ENCODE results near the gene POLD4.

POLD4 gene

GRCh38 chr11:67303132-67303834 lies 50.1 kb downstream of the POLD4 start, which contains the start of gene SSH3:
TSS of gene SSH3 (plus strand) at chr11:67303530. CDS start at chr11:67303626, 96 bp downstream.
- DNase-seq (ENCODE audit: low read depth in 2 of 3, low spot score in 1 of 3): no peak

DNA sequence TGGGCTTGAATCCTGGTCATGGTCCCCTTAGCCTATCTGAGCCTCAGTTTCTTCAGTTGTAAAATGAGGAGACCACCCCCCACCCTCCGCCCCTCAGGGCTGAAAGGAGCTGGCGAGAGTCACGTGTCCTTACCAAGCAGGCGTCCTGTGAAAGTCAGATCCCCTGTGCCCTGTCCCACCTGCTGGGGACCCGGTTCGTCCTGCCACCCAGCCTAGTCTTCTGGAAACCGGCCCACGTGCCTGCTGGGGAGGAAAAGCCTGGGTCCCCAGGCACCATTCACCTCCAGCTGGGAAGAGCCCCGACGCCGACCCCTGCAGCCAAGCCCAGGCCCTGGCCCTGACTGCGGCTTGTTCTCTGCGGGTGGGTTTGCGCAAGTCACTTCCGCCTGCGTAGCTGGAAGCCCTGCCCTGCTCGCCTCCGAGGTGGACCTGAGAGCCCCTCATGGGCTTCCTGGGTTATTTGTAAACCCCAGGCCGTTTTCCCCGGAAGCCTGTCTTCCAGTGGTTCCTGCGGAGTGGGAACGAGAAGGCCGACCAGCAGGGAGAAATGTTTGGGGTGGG lies 50.7 kb downstream of the POLD4 start:
- DNase-seq (ENCODE audit: low read depth in 2 of 3, low spot score in 1 of 3): no peak

- DNase-seq (ENCODE audit: low read depth in 2 of 3, low spot score in 1 of 3): no peak
Measured at GRCh38 chr11:67301951-67302516, 51.3 kb downstream of the POLD4 start.

DNA sequence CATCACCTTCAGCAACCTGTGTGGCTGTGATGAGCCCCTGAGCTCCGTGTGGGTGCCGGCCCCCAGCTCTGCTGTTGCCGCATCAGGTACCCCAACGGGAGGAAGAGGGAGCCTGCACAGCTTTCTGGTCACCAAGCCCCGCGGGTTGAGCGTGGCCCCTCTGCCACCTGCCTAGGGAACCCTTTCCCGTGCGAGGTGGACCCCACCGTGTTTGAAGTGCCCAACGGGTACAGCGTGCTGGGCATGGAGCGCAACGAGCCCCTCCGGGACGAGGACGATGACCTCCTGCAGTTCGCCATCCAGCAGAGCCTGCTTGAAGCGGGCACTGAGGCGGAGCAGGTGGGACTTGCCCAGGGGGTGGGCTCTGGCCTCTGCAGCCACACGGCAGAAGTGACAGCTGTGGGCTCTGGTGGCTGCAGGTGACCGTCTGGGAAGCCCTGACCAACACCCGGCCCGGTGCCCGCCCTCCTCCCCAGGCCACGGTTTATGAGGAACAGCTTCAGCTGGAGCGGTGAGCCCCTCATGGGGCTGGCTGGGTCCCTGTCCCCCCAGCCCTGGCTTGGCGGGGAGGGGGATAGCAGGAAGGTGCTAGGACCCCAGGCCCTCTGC lies 51.9 kb downstream of the POLD4 start:
- no peak for DNase-seq (ENCODE audit: low read depth in 2 of 3, low spot score in 1 of 3)
